22Rv1 (cell line): Measurements from ENCODE around the gene CAD.

Experiments
- CTCF ChIP-seq: fragments of 450-650 bp; IDR thresholded peaks from 2 replicates; pipeline ENCODE4 v1.5.1; 2017; ENCODE audit warnings: mild to moderate bottlenecking
- ZFX ChIP-seq: fragments of 450-650 bp; IDR thresholded peaks from 2 replicates; pipeline ENCODE4 v1.6.1; 2017; ENCODE audit warnings: antibody characterized with exemption, borderline replicate concordance

GRCh38 chr2:27182346-27182745 is 34.8 kb upstream of the CAD start:
- no peak for TF ChIP-seq CTCF
- no peak for TF ChIP-seq ZFX
